Measurements from ENCODE around the gene CDKAL1. TPM values are rescaled to one million over a fixed set of nuclear protein-coding genes. Genes with fewer than 3 reads are reported as not detected.

The CDKAL1 gene
- total and polyA plus RNA-seq, 2 of the 8 experiments (the other 6 are each of a cell fraction or from before 2014, with no cell fraction given): 8.4 to 24.6 TPM

GRCh38 chr6:20678831-20679352, 144.6 kb downstream of the CDKAL1 start:
- H3K9me3 ChIP-seq (ENCODE audit: insufficient read depth in 2 of 2, low read depth in 1 of 2, low read length in 1 of 2): no peaks in the 10 kb centered on the region
- H2BK5ac ChIP-seq (ENCODE audit: low read depth, low read length): no peak overlapping the region
- H4K8ac ChIP-seq (ENCODE audit: extremely low read depth, insufficient read depth, low read length): no peak overlapping the region
- no peaks in the 10 kb centered on the region for H3K4me1 ChIP-seq (replicated peaks in 1 of 4; ENCODE audit: control insufficient read depth in 3 of 4, insufficient read depth in 4 of 4, low read length in 3 of 4)
- H3K79me1 ChIP-seq (ENCODE audit: low read depth, low read length): peaks cover 2% of the 10 kb centered on the region; the same call in 1 of the 2 replicates
- no peak overlapping the region for H2AFZ ChIP-seq (ENCODE audit: low read length)
- no peak overlapping the region for H3K56ac ChIP-seq (replicated peaks; ENCODE audit: insufficient read length, low read depth, low read length)
- H4K5ac ChIP-seq (ENCODE audit: insufficient read length, low read depth, low read length): no peak overlapping the region
- no peaks in the 10 kb centered on the region for H4K20me1 ChIP-seq (replicated peaks in 1 of 2; ENCODE audit: control insufficient read depth in 1 of 2, insufficient read depth in 2 of 2, low read length in 2 of 2)
- CTCF ChIA-PET (ENCODE audit: partially characterized antibody): interaction anchor here (1.0 kb wide), 1 partner anchor 10 kb away, joined by 3 read pairs; no protein-coding TSS in a partner anchor
- 82% methylated on average over 2 of the region's 2 CpGs; no CpG with 5 or more reads in 1 of the 2 experiments for WGBS, 2 experiments (ENCODE audit: extremely low coverage in 1 of 2, insufficient coverage in 1 of 2, insufficient read length in 1 of 2, insufficient replicate concordance in 2 of 2, low coverage in 1 of 2, low lambda C conversion rate in 2 of 2, missing lambda C conversion rate in 1 of 2)
- no peak overlapping the region for H2BK20ac ChIP-seq (ENCODE audit: low read length)
- no peaks in the 10 kb centered on the region for H3K36me3 ChIP-seq (ENCODE audit: control insufficient read depth in 2 of 4, insufficient read depth in 4 of 4, low read length in 3 of 4)
- TF ChIP-seq SIRT6 (IDR thresholded peaks at IDR 0.05; ENCODE audit: low read length) (no peak), BACH1 (IDR thresholded peaks at IDR 0.05; ENCODE audit: low read length) (no peak), PHF8 (conservative IDR thresholded peaks at IDR 0.05; ENCODE audit: low read depth, low read length) (no peak), HDAC6 (IDR thresholded peaks at IDR 0.05; ENCODE audit: low read depth, low read length) (no peak), TEAD4 (IDR thresholded peaks at IDR 0.05; ENCODE audit: low read depth, low read length) (no peak)
- H3K4me2 ChIP-seq (ENCODE audit: insufficient read depth in 1 of 2, low read depth in 2 of 2, low read length in 2 of 2): no peak overlapping the region
- FAIRE-seq (peak; percentile 45), DNase-seq (ENCODE audit: low read depth in 1 of 2, low spot score in 2 of 2) (no peak)
- H3K18ac ChIP-seq (ENCODE audit: extremely low read depth, low read length): no peak overlapping the region
- H3K27me3 ChIP-seq (replicated peaks in 1 of 4; ENCODE audit: control insufficient read depth in 3 of 4, extremely low read depth in 1 of 4, insufficient read depth in 3 of 4, low read length in 3 of 4): no peaks in the 10 kb centered on the region
- POLR2A ChIA-PET (ENCODE audit: partially characterized antibody): no interaction called here
- H3K14ac ChIP-seq (ENCODE audit: insufficient read length): no peak overlapping the region
- H4K91ac ChIP-seq (replicated peaks; ENCODE audit: insufficient read length, low read length): no peak overlapping the region
- H2BK15ac ChIP-seq (ENCODE audit: low read length): no peak overlapping the region
- no peak overlapping the region for H3K23ac ChIP-seq (ENCODE audit: insufficient read length)
- H2BK120ac ChIP-seq (replicated peaks; ENCODE audit: low read depth, low read length): no peak overlapping the region
- no peak overlapping the region for H2AK5ac ChIP-seq (ENCODE audit: low read depth, low read length)
- H3K4ac ChIP-seq (replicated peaks; ENCODE audit: insufficient read length, low read depth, low read length): no peak overlapping the region
- H3K27ac ChIP-seq (ENCODE audit: low read depth, low read length): no peak overlapping the region
- H3K9ac ChIP-seq (replicated peaks in 1 of 4; ENCODE audit: extremely low read depth in 1 of 4, low read depth in 3 of 4, low read length in 3 of 4): no peak overlapping the region
- no peak overlapping the region for H2BK12ac ChIP-seq (ENCODE audit: low read depth, low read length)
- H3K4me3 ChIP-seq (ENCODE audit: extremely low read depth in 1 of 4, insufficient read depth in 2 of 4, low read depth in 3 of 4, low read length in 4 of 4): no peak overlapping the region
- peaks cover 0 to 5% of the 10 kb centered on the region in 2 experiments; a peak in 1 of 4 replicates for H3K79me2 ChIP-seq (ENCODE audit: control insufficient read depth in 1 of 2, insufficient read depth in 2 of 2, low read length in 2 of 2)
- no peaks in the 10 kb centered on the region for H3K23me2 ChIP-seq (ENCODE audit: low read depth, low read length)

All from H1 (cell line).